ENCODE measurements around the gene GALNT2. TPM values are rescaled to one million over a fixed set of nuclear protein-coding genes. Genes with fewer than 3 reads are reported as not detected.

The GALNT2 gene
- total and polyA plus RNA-seq, 8 donors, result 18.3 to 118 (median 57.3) TPM

- no peak for ATAC-seq
- H3K27ac ChIP-seq, result no peak overlapping the region
Measured at GRCh38 chr1:230194525-230194924, 127.5 kb downstream of the GALNT2 start.

GRCh38 chr1:230195199-230195598 is 128.2 kb downstream of the GALNT2 start:
- DNase-seq, result peak in 1 of 6 donors; percentile 3
- no peak for FAIRE-seq
- 58 to 74% methylated on average over 3 of the region's 3 CpGs for WGBS, 2 donors
- ATAC-seq, result no peak
- Histone ChIP-seq H3K36me3 (no peaks in the 10 kb centered on the region), H3K4me3 (no peak overlapping the region), H3K4me1 (peaks cover 0 to 14% (median 0%) of the 10 kb centered on the region in 3 donors), H3K27ac (no peak overlapping the region), H3K9me3 (no peaks in the 10 kb centered on the region), H3K27me3 (no peaks in the 10 kb centered on the region)
- intact Hi-C loops (cut with DNase I), result no loop called here
- no peak for TF ChIP-seq CTCF (IDR thresholded peaks at IDR 0.05)

More at GRCh38 chr1:230194525-230194924, 127.5 kb downstream of the GALNT2 start:
- H3K4me3 ChIP-seq, result no peak overlapping the region
- no peaks in the 10 kb centered on the region for H3K27me3 ChIP-seq
- intact Hi-C loops (cut with DNase I), result no loop called here
- no peak for TF ChIP-seq CTCF (IDR thresholded peaks at IDR 0.05)
- FAIRE-seq, result no peak
- H3K36me3 ChIP-seq, result no peaks in the 10 kb centered on the region
- no peaks in the 10 kb centered on the region for H3K9me3 ChIP-seq
- DNase-seq, result peak in 1 of 6 donors; percentile 6
- H3K4me1 ChIP-seq, result peaks cover 0 to 14% (median 0%) of the 10 kb centered on the region in 3 donors
- 69 to 76% methylated on average over 7 of the region's 7 CpGs for WGBS, 2 donors

GRCh38 chr1:230196077-230196476 is 129.0 kb downstream of the GALNT2 start:
- FAIRE-seq (no peak), DNase-seq (no peak), ATAC-seq (no peak)
- no peak for TF ChIP-seq CTCF (IDR thresholded peaks at IDR 0.05)
- Histone ChIP-seq H3K27me3 (no peaks in the 10 kb centered on the region), H3K36me3 (no peaks in the 10 kb centered on the region), H3K4me3 (no peak overlapping the region), H3K27ac (no peak overlapping the region), H3K9me3 (no peaks in the 10 kb centered on the region), H3K4me1 (peaks cover 0 to 9% (median 0%) of the 10 kb centered on the region in 3 donors)
- intact Hi-C loops (cut with DNase I), result no loop called here
- 90 to 94% methylated on average over 5 of the region's 5 CpGs for WGBS, 2 donors

GRCh38 chr1:230197644-230198567 is 130.9 kb downstream of the GALNT2 start:
- H3K27ac ChIP-seq, result no peak overlapping the region
- no peak for TF ChIP-seq CTCF (IDR thresholded peaks at IDR 0.05)
- H3K9me3 ChIP-seq, result no peaks in the 10 kb centered on the region
- FAIRE-seq (no peak), ATAC-seq (no peak), DNase-seq (peak in 1 of 6 donors; percentile 7)
- H3K36me3 ChIP-seq, result no peaks in the 10 kb centered on the region
- H3K27me3 ChIP-seq, result no peaks in the 10 kb centered on the region
- no peak overlapping the region for H3K4me3 ChIP-seq
- intact Hi-C loops (cut with DNase I), result no loop called here
- 83 to 85% methylated on average over 41 of the region's 41 CpGs for WGBS, 2 donors
- no peaks in the 10 kb centered on the region for H3K4me1 ChIP-seq

- H3K27me3 ChIP-seq, result no peaks in the 10 kb centered on the region
- DNase-seq (peak in 1 of 6 donors; percentile 7), ATAC-seq (peak in 2 of 4 donors; percentile 33 to 45), FAIRE-seq (no peak)
- 64 to 67% methylated on average over 7 of the region's 7 CpGs for WGBS, 2 donors
- no peaks in the 10 kb centered on the region for H3K9me3 ChIP-seq
- H3K4me1 ChIP-seq, result no peaks in the 10 kb centered on the region
- H3K27ac ChIP-seq, result no peak overlapping the region
- no peak overlapping the region for H3K4me3 ChIP-seq
- peaks cover 0 to 6% (median 0%) of the 10 kb centered on the region in 3 donors for H3K36me3 ChIP-seq
- TF ChIP-seq CTCF (IDR thresholded peaks at IDR 0.05), result no peak
- intact Hi-C loops (cut with DNase I), result no loop called here
Measured at GRCh38 chr1:230199034-230199433, 132.0 kb downstream of the GALNT2 start.

All from pancreas (tissue), 10 donors.